H9 (cell line): Measurements from ENCODE around the gene POR. TPM values are rescaled to one million over a fixed set of nuclear protein-coding genes. Genes with fewer than 3 reads are reported as not detected.
"Not testable (repeated sequence)": the region's sequence is repeated elsewhere in the genome, so short reads cannot be mapped to it uniquely, and the experiment has no call there.

ENCODE experiments used
- DNase-seq: peaks from one replicate; pipeline ENCODE4 v3.0.0-alpha.2; 2017
- H2AFZ ChIP-seq: one replicate; pipeline ENCODE4 v1.6.1; 2013; ENCODE audit warnings: mild to moderate bottlenecking, low read length, control low read depth, moderate library complexity
- H2AK5ac ChIP-seq: 2 replicates; pipeline ENCODE4 v1.6.1; 2013; ENCODE audit warnings: low read length, control low read depth, mixed read lengths; ENCODE audit not compliant: insufficient read length
- H2BK120ac ChIP-seq: one replicate; pipeline ENCODE4 v1.6.1; 2013; ENCODE audit warnings: low read depth, mild to moderate bottlenecking, low read length, control low read depth, inconsistent platforms; ENCODE audit not compliant: poor library complexity, severe bottlenecking
- H2BK12ac ChIP-seq: 2 replicates; pipeline ENCODE4 v1.6.1; 2013; ENCODE audit warnings: low read length, control low read depth, mixed read lengths, low read depth; ENCODE audit not compliant: insufficient read length
- H2BK15ac ChIP-seq: 2 replicates; pipeline ENCODE4 v1.6.1; 2013; ENCODE audit warnings: low read depth, low read length, control low read depth
- H2BK20ac ChIP-seq: one replicate; pipeline ENCODE4 v1.6.1; 2013; ENCODE audit warnings: low read depth, mild to moderate bottlenecking, low read length, control low read depth, inconsistent platforms; ENCODE audit not compliant: poor library complexity, severe bottlenecking
- H2BK5ac ChIP-seq: 2 replicates; pipeline ENCODE4 v1.6.1; 2013; ENCODE audit warnings: low read length, control low read depth, mixed read lengths; ENCODE audit not compliant: insufficient read length
- H3K14ac ChIP-seq: 2 replicates; pipeline ENCODE4 v1.6.1; 2013; ENCODE audit warnings: low read length, control low read depth; ENCODE audit not compliant: insufficient read depth
- H3K18ac ChIP-seq: 2 replicates; pipeline ENCODE4 v1.6.1; 2013; ENCODE audit warnings: low read depth, mild to moderate bottlenecking, mixed read lengths, low read length, control low read depth; ENCODE audit not compliant: insufficient read length
- H3K23ac ChIP-seq: 2 replicates; pipeline ENCODE4 v1.6.1; 2013; ENCODE audit warnings: low read length, control low read depth, mixed read lengths, low read depth; ENCODE audit not compliant: insufficient read length
- H3K23me2 ChIP-seq: 2 replicates; pipeline ENCODE4 v1.6.1; 2013; ENCODE audit warnings: low read depth, mild to moderate bottlenecking, mixed read lengths, low read length, control low read depth; ENCODE audit not compliant: insufficient read length, poor library complexity, severe bottlenecking
- H3K27ac ChIP-seq: 2 replicates; pipeline ENCODE4 v1.5.1; 2013; ENCODE audit warnings: low read length, control low read depth, mixed read lengths, low read depth; ENCODE audit not compliant: insufficient read length
- H3K27me3 ChIP-seq: 2 replicates; pipeline ENCODE4 v1.6.1; 2013; ENCODE audit warnings: low read length, control low read depth, inconsistent platforms; ENCODE audit not compliant: insufficient read depth
- H3K4ac ChIP-seq: 2 replicates; pipeline ENCODE4 v1.6.1; 2013; ENCODE audit warnings: low read depth, mild to moderate bottlenecking, control low read depth, inconsistent platforms, low read length, moderate library complexity
- H3K4me1 ChIP-seq: 2 replicates; pipeline ENCODE4 v1.6.1; 2013; ENCODE audit warnings: low read length, control low read depth, inconsistent platforms; ENCODE audit not compliant: insufficient read depth
- H3K4me2 ChIP-seq: 2 replicates; pipeline ENCODE4 v1.6.1; 2013; ENCODE audit warnings: low read length, control low read depth, mixed read lengths; ENCODE audit not compliant: insufficient read length, insufficient read depth
- H3K56ac ChIP-seq: 2 replicates; pipeline ENCODE4 v1.6.1; 2013; ENCODE audit warnings: low read depth, mild to moderate bottlenecking, mixed read lengths, low read length, control low read depth; ENCODE audit not compliant: insufficient read length
- H3K79me1 ChIP-seq: 2 replicates; pipeline ENCODE4 v1.6.1; 2013; ENCODE audit warnings: low read depth, mild to moderate bottlenecking, moderate library complexity, low read length, control low read depth, inconsistent platforms; ENCODE audit not compliant: insufficient read depth, poor library complexity, severe bottlenecking
- H3K79me2 ChIP-seq: 2 replicates; pipeline ENCODE4 v1.6.1; 2013; ENCODE audit warnings: low read length, control low read depth, inconsistent platforms; ENCODE audit not compliant: insufficient read depth
- H3K9ac ChIP-seq: 2 replicates; pipeline ENCODE4 v1.6.1; 2013; ENCODE audit warnings: low read length, control low read depth, mixed read lengths; ENCODE audit not compliant: insufficient read length; ENCODE audit errors: extremely low read depth
- H3K9me3 ChIP-seq: one replicate; pipeline ENCODE4 v1.6.1; 2013; ENCODE audit warnings: low read depth, low read length, inconsistent platforms; ENCODE audit not compliant: control insufficient read depth
- H3T11ph ChIP-seq: one replicate; pipeline ENCODE4 v1.6.1; 2013; ENCODE audit warnings: mild to moderate bottlenecking, low read length, control low read depth, inconsistent platforms
- H4K20me1 ChIP-seq: one replicate; pipeline ENCODE4 v1.6.1; 2013; ENCODE audit not compliant: control insufficient read depth, insufficient read length, insufficient read depth
- H4K5ac ChIP-seq: 2 replicates; pipeline ENCODE4 v1.6.1; 2013; ENCODE audit warnings: low read depth, mild to moderate bottlenecking, mixed read lengths, low read length, control low read depth; ENCODE audit not compliant: insufficient read length
- H4K8ac ChIP-seq: replicated peaks from 2 replicates; pipeline ENCODE4 v1.6.1; 2013; ENCODE audit warnings: low read length, control low read depth, mixed read lengths, low read depth; ENCODE audit not compliant: insufficient read length
- H4K91ac ChIP-seq: 2 replicates; pipeline ENCODE4 v1.6.1; 2013; ENCODE audit warnings: low read depth, mild to moderate bottlenecking, moderate library complexity, mixed read lengths, low read length, control low read depth; ENCODE audit not compliant: insufficient read length
- H3K27ac Mint-ChIP-seq, 3 experiments: 2 replicates in 2 of 3; 3 replicates in 1 of 3; pipeline ENCODE4 v1.8.0; 2020 to 2021; ENCODE audit warnings: mixed read lengths in 3 of 3, mild to moderate bottlenecking in 1 of 3, moderate library complexity in 1 of 3
- H3K27me3 Mint-ChIP-seq: 2 replicates; pipeline ENCODE4 v1.8.0; 2021; ENCODE audit warnings: low read depth, mild to moderate bottlenecking, moderate library complexity, mixed read lengths
- H3K36me3 Mint-ChIP-seq, 3 experiments: 2 replicates in 2 of 3; 3 replicates in 1 of 3; pipeline ENCODE4 v1.8.0; 2020 to 2021; ENCODE audit warnings: low read depth in 3 of 3, mixed read lengths in 3 of 3; ENCODE audit not compliant: insufficient read depth in 1 of 3
- H3K4me1 Mint-ChIP-seq, 2 experiments: 2 replicates each; pipeline ENCODE4 v1.8.0; 2020; ENCODE audit warnings: mixed read lengths in 2 of 2
- H3K4me3 Mint-ChIP-seq, 2 experiments: 2 replicates in 1 of 2; 3 replicates in 1 of 2; pipeline ENCODE4 v1.8.0; 2020 to 2021; ENCODE audit warnings: mild to moderate bottlenecking in 2 of 2, mixed read lengths in 2 of 2, moderate library complexity in 1 of 2
- H3K9me3 Mint-ChIP-seq, 2 experiments: 2 replicates in 1 of 2; 3 replicates in 1 of 2; pipeline ENCODE4 v1.8.0; 2020; ENCODE audit warnings: mild to moderate bottlenecking in 2 of 2, mixed read lengths in 2 of 2, moderate library complexity in 1 of 2
- WGBS: extraction: QIAGEN DNeasy Blood & Tissue Kit; methylation state at CpG from one replicate; pipeline ENCODE4 v1.1.7; 2013; ENCODE audit warnings: missing lambda C conversion rate, low lambda C conversion rate, mixed read lengths; ENCODE audit not compliant: insufficient read length; ENCODE audit errors: extremely low coverage; 5-methylcytosine and 5-hydroxymethylcytosine counted together
- total RNA-seq: library from RNA; stranded (reverse); gene quantifications from 2 replicates; pipeline ENCODE4 v1.2.1, GENCODE V29; 2021
- TF ChIP-seq, protein P1 (sequence below): fragments of 200-600 bp; sonication (generic); conservative IDR thresholded peaks from 3 replicates; pipeline ENCODE4 v1.8.0; 2021; ENCODE audit warnings: antibody characterized with exemption, mild to moderate bottlenecking

Gene POR
- total RNA-seq, 1 experiment from 2014 or later = 128 TPM

DNA sequence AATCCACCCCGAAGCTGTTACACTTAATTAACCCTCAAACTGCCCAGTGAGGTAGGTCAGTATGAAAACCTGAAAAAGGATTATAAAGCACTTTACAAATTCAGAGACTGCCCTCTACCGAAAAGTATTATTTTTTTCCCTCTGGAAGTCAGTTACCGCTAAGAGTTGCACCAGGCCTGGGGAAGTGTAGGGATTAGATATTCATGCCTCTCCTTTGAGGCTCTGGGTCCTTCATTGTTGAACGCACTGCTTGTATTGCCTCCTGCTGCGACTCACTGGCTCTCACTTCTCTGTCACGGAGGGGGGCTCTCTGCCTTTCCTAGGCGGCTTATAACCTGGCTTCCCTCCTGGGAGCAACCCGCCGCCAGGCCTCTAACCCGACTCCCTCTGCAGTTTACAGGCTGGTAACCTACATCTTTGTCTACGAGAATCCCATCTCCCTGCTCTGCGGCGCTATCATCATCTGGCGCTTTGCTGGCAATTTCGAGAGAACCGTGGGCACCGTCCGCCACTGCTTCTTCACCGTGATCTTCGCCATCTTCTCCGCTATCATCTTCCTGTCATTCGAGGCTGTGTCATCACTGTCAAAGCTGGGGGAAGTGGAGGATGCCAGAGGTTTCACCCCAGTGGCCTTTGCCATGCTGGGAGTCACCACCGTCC is 33.4 kb upstream of the POR start:
- Histone ChIP-seq H3K14ac (no peak overlapping the region), H3K79me2 (peaks cover 6% of the 10 kb centered on the region; the same call in 1 of the 2 replicates), H3T11ph (no peak overlapping the region), H3K4me2 (no peak overlapping the region), H3K18ac (no peak overlapping the region), H3K56ac (no peak overlapping the region), H3K79me1 (no peaks in the 10 kb centered on the region), H3K23me2 (peaks cover 7% of the 10 kb centered on the region), H2BK15ac (no peak overlapping the region), H3K9me3 (no peaks in the 10 kb centered on the region), H3K27me3 (no peaks in the 10 kb centered on the region), H2BK5ac (no peak overlapping the region), H2AK5ac (no peak overlapping the region), H3K9ac (no peak overlapping the region), H4K5ac (no peak overlapping the region), H4K20me1 (no peaks in the 10 kb centered on the region), H2BK20ac (no peak overlapping the region), H3K23ac (no peak overlapping the region), H3K4me1 (peaks cover 2% of the 10 kb centered on the region; the same call in 1 of the 2 replicates), H3K27ac (no peak overlapping the region), H2BK12ac (no peak overlapping the region), H4K8ac (no peak overlapping the region), H2AFZ (no peak overlapping the region), H4K91ac (no peak overlapping the region), H3K4ac (no peak overlapping the region), H2BK120ac (no peak overlapping the region)
- Mint-ChIP-seq H3K4me1 (peaks cover 31 to 35% of the 10 kb centered on the region in 2 experiments), H3K4me3 (peak overlapping the region in 1 of 2 experiments; percentile 56; a peak in 2 of 5 replicates), H3K27ac (peak overlapping the region in 2 of 3 experiments; percentile 44 to 54; a peak in 2 of 7 replicates), H3K36me3 (peaks cover 48 to 66% (median 62%) of the 10 kb centered on the region in 3 experiments), H3K27me3 (peaks cover 12% of the 10 kb centered on the region), H3K9me3 (no peaks in the 10 kb centered on the region; a peak in 1 of 5 replicates)
- peak; percentile 54 for DNase-seq
- TF ChIP-seq, protein P1, sequence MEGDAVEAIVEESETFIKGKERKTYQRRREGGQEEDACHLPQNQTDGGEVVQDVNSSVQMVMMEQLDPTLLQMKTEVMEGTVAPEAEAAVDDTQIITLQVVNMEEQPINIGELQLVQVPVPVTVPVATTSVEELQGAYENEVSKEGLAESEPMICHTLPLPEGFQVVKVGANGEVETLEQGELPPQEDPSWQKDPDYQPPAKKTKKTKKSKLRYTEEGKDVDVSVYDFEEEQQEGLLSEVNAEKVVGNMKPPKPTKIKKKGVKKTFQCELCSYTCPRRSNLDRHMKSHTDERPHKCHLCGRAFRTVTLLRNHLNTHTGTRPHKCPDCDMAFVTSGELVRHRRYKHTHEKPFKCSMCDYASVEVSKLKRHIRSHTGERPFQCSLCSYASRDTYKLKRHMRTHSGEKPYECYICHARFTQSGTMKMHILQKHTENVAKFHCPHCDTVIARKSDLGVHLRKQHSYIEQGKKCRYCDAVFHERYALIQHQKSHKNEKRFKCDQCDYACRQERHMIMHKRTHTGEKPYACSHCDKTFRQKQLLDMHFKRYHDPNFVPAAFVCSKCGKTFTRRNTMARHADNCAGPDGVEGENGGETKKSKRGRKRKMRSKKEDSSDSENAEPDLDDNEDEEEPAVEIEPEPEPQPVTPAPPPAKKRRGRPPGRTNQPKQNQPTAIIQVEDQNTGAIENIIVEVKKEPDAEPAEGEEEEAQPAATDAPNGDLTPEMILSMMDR = peak; percentile 21; the same call in 1 of the 3 replicates
- WGBS = no CpG with 5 or more reads among the region's 23 CpGs

DNA sequence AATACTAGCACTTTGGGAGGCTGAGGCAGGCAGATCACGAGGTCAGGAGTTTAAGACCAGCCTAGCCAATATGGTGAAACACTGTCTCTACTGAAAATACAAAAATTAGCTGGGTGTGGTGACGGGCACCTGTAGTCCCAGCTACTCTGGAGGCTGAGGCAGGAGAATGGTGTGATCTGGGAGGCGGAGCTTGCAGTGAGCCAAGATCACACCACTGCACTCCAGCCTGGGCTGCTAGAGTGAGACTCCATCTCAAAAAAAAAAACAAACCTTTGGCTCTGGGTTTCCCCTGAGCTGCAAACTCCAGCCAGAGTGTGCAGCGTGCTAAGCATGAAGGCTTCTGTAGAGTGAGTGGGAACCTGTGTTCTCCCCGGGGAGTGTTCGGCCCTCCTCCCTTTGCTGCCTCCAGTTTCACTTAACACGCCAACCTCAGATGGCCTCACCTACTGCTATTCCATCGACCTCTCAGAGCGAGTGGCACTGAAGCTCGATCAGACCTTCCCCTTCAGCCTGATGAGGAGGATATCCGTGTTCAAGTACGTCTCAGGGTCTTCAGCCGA is 31.6 kb upstream of the POR start:
- not testable (repeated sequence) for H3K79me2 ChIP-seq, H3K9me3 Mint-ChIP-seq, H2AK5ac ChIP-seq, H3K23me2 ChIP-seq, H2BK5ac ChIP-seq, H3K27me3 ChIP-seq, H4K5ac ChIP-seq, H3K27ac Mint-ChIP-seq, H3K27me3 Mint-ChIP-seq, H3K23ac ChIP-seq, DNase-seq, H4K8ac ChIP-seq, H3K4me2 ChIP-seq, H3K56ac ChIP-seq, H2BK12ac ChIP-seq, H3K9me3 ChIP-seq, H3K4ac ChIP-seq, H3K4me1 ChIP-seq, H3K79me1 ChIP-seq, H2AFZ ChIP-seq, H3K18ac ChIP-seq, H2BK15ac ChIP-seq, H3K14ac ChIP-seq, H2BK20ac ChIP-seq, H4K20me1 ChIP-seq, H3K9ac ChIP-seq, H2BK120ac ChIP-seq, H3K27ac ChIP-seq, H3T11ph ChIP-seq, H3K4me3 Mint-ChIP-seq, H4K91ac ChIP-seq
- no CpG with 5 or more reads among the region's 13 CpGs for WGBS
- Mint-ChIP-seq H3K4me1 (peaks cover 27 to 29% of the 10 kb centered on the region in 2 experiments), H3K36me3 (peaks cover 57 to 80% (median 75%) of the 10 kb centered on the region in 3 experiments)
